HG03558 (cell line): ENCODE measurements around the gene RTTN.
"Not testable (repeated sequence)": the region's sequence is repeated elsewhere in the genome, so short reads cannot be mapped to it uniquely, and the experiment has no call there.

Experiments used
- ATAC-seq: cut with Tn5 transposase; IDR thresholded peaks from one replicate; pipeline ENCODE4 v1.9.1; 2021; ENCODE audit warnings: moderate number of reproducible peaks; ENCODE audit not compliant: unreplicated experiment; ENCODE audit errors: extremely low read depth

RTTN gene

GRCh38 chr18:70110678-70111077 is 94.8 kb downstream of the RTTN start:
- no peak for ATAC-seq

- ATAC-seq: no peak
These were observed 98.4 kb downstream of the RTTN start for GRCh38 chr18:70107091-70107490.

- ATAC-seq: not testable (repeated sequence)
These were observed 102.6 kb downstream of the RTTN start for GRCh38 chr18:70102854-70103253.

- no peak for ATAC-seq
These were observed 115.6 kb downstream of the RTTN start for GRCh38 chr18:70089858-70090257.

GRCh38 chr18:70086085-70086484 is 119.4 kb downstream of the RTTN start:
- no peak for ATAC-seq

- no peak for ATAC-seq
These were observed 119.8 kb downstream of the RTTN start for GRCh38 chr18:70085641-70086040.

- no peak for ATAC-seq
These were observed 123.1 kb downstream of the RTTN start for GRCh38 chr18:70082430-70082829.

- no peak for ATAC-seq
These were observed 127.4 kb downstream of the RTTN start for GRCh38 chr18:70078106-70078505.

- no peak for ATAC-seq
These were observed 129.6 kb downstream of the RTTN start for GRCh38 chr18:70075906-70076305.

GRCh38 chr18:70074116-70074515 is 131.4 kb downstream of the RTTN start:
- no peak for ATAC-seq

- ATAC-seq: no peak
These were observed 132.1 kb downstream of the RTTN start for GRCh38 chr18:70073432-70073831.

- ATAC-seq: no peak
These were observed 132.8 kb downstream of the RTTN start for GRCh38 chr18:70072678-70073077.

GRCh38 chr18:70069965-70070364 is 135.5 kb downstream of the RTTN start:
- no peak for ATAC-seq

GRCh38 chr18:70069382-70069781 is 136.1 kb downstream of the RTTN start:
- ATAC-seq: no peak

GRCh38 chr18:70068981-70069380 is 136.5 kb downstream of the RTTN start:
- peak; percentile 43 for ATAC-seq

- ATAC-seq: no peak
These were observed 145.8 kb downstream of the RTTN start for GRCh38 chr18:70059684-70060083.

GRCh38 chr18:70058916-70059315 is 146.6 kb downstream of the RTTN start:
- ATAC-seq: peak; percentile 99

- no peak for ATAC-seq
These were observed 157.4 kb downstream of the RTTN start for GRCh38 chr18:70047931-70048603.

- no peak for ATAC-seq
These were observed 158.7 kb downstream of the RTTN start for GRCh38 chr18:70046796-70047195.

- ATAC-seq: no peak
These were observed 159.3 kb downstream of the RTTN start for GRCh38 chr18:70046207-70046606.

GRCh38 chr18:70044632-70045031 is 160.9 kb downstream of the RTTN start:
- ATAC-seq: no peak

GRCh38 chr18:70041459-70042050 is 163.9 kb downstream of the RTTN start:
- ATAC-seq: no peak
